Loucy (cell line): ENCODE measurements around the gene NBAS.

ENCODE experiments used
- H2AFZ ChIP-seq: fragments of 200-600 bp; sonication (generic); 2 replicates; pipeline ENCODE4 v1.6.0; 2016; ENCODE audit warnings: antibody characterized with exemption, mild to moderate bottlenecking, low read length, moderate library complexity
- H3F3A ChIP-seq: fragments of 200-600 bp; 2 replicates; pipeline ENCODE4 v1.6.0; 2016; ENCODE audit warnings: antibody characterized with exemption, low read depth, mild to moderate bottlenecking
- H3K27me3 ChIP-seq: fragments of 200-600 bp; sonication (generic); 2 replicates; pipeline ENCODE4 v1.6.1; 2014; ENCODE audit warnings: low read length, mild to moderate bottlenecking; ENCODE audit not compliant: insufficient read depth, poor library complexity, severe bottlenecking
- H3K36me3 ChIP-seq: fragments of 200-600 bp; sonication (generic); 2 replicates; pipeline ENCODE4 v1.6.1; 2016; ENCODE audit warnings: low read length; ENCODE audit not compliant: insufficient read depth
- H3K4me1 ChIP-seq: fragments of 200-600 bp; sonication (generic); 2 replicates; pipeline ENCODE4 v1.5.1; 2014; ENCODE audit warnings: low read length, mild to moderate bottlenecking; ENCODE audit not compliant: insufficient read depth, poor library complexity, severe bottlenecking
- H3K4me2 ChIP-seq: fragments of 200-600 bp; sonication (generic); 2 replicates; pipeline ENCODE4 v1.6.0; 2014; ENCODE audit warnings: antibody characterized with exemption, low read length, low read depth, mild to moderate bottlenecking; ENCODE audit not compliant: poor library complexity, severe bottlenecking
- H3K4me3 ChIP-seq: fragments of 200-600 bp; sonication (generic); 2 replicates; pipeline ENCODE4 v1.5.1; 2014; ENCODE audit warnings: low read length, mild to moderate bottlenecking, mixed read lengths; ENCODE audit not compliant: poor library complexity, severe bottlenecking
- H3K79me2 ChIP-seq: fragments of 200-600 bp; sonication (generic); 2 replicates; pipeline ENCODE4 v1.6.1; 2014; ENCODE audit warnings: low read length; ENCODE audit not compliant: insufficient read depth
- H3K9ac ChIP-seq: fragments of 200-600 bp; sonication (generic); 2 replicates; pipeline ENCODE4 v1.6.0; 2014; ENCODE audit warnings: mild to moderate bottlenecking, low read depth, low read length, moderate library complexity; ENCODE audit not compliant: poor library complexity, severe bottlenecking
- H3K9me2 ChIP-seq: fragments of 200-600 bp; sonication (generic); replicated peaks from 2 replicates; pipeline ENCODE4 v1.6.1; 2016; ENCODE audit warnings: low read depth, low read length, mixed read lengths
- H3K9me3 ChIP-seq: fragments of 200-600 bp; sonication (generic); 2 replicates; pipeline ENCODE4 v1.6.1; 2014; ENCODE audit warnings: mild to moderate bottlenecking, antibody characterized with exemption, low read length, low read depth; ENCODE audit not compliant: insufficient read depth
- H4K20me1 ChIP-seq: fragments of 200-600 bp; sonication (generic); 2 replicates; pipeline ENCODE4 v1.6.0; 2014; ENCODE audit warnings: antibody characterized with exemption, low read length, mild to moderate bottlenecking; ENCODE audit not compliant: insufficient read depth, poor library complexity, severe bottlenecking
- EZH2phosphoT487 ChIP-seq: fragments of 200-600 bp; IDR thresholded peaks from 2 replicates; pipeline ENCODE4 v1.6.1; 2018; ENCODE audit warnings: antibody characterized with exemption, mild to moderate bottlenecking, moderate library complexity, borderline replicate concordance
- TF ChIP-seq, protein P1 (sequence below): fragments of 200-600 bp; sonication (generic); conservative IDR thresholded peaks from 2 replicates; pipeline ENCODE4 v1.5.1; 2014; ENCODE audit warnings: mild to moderate bottlenecking, antibody characterized with exemption, low read length

Gene NBAS

GRCh38 chr2:15169326-15170069 lies 391.6 kb downstream of the NBAS start:
- Histone ChIP-seq H2AFZ (no peak overlapping the region), H3K4me2 (no peak overlapping the region), H3F3A (no peaks in the 10 kb centered on the region), H3K79me2 (no peaks in the 10 kb centered on the region), H3K4me1 (no peaks in the 10 kb centered on the region), H4K20me1 (no peaks in the 10 kb centered on the region), H3K36me3 (peaks cover 25% of the 10 kb centered on the region; the same call in 1 of the 2 replicates), H3K9me2 (no peaks in the 10 kb centered on the region), H3K27me3 (no peaks in the 10 kb centered on the region), H3K4me3 (no peak overlapping the region), H3K9me3 (no peaks in the 10 kb centered on the region), H3K9ac (no peak overlapping the region)
- TF ChIP-seq, protein P1, sequence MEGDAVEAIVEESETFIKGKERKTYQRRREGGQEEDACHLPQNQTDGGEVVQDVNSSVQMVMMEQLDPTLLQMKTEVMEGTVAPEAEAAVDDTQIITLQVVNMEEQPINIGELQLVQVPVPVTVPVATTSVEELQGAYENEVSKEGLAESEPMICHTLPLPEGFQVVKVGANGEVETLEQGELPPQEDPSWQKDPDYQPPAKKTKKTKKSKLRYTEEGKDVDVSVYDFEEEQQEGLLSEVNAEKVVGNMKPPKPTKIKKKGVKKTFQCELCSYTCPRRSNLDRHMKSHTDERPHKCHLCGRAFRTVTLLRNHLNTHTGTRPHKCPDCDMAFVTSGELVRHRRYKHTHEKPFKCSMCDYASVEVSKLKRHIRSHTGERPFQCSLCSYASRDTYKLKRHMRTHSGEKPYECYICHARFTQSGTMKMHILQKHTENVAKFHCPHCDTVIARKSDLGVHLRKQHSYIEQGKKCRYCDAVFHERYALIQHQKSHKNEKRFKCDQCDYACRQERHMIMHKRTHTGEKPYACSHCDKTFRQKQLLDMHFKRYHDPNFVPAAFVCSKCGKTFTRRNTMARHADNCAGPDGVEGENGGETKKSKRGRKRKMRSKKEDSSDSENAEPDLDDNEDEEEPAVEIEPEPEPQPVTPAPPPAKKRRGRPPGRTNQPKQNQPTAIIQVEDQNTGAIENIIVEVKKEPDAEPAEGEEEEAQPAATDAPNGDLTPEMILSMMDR = no peak
- no peak for TF ChIP-seq EZH2phosphoT487

DNA sequence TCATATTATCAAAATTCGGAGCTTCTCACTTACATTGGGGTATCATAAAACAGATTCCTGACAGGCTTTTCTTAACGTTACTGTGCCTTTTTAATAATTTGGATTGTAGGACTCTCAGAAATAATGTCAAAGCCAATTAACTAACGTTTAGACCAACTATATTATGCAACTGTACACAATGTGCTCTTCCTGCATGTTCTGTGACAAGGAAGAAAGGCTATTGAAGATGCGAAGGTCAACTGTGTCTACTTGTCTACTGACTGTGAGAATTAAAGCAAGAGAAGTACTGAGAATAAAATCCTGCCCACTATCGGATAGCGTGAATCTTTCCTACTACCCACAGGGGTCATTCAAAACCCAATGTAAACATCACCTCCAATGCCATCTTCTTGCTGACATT lies 393.0 kb downstream of the NBAS start:
- H3F3A ChIP-seq = no peaks in the 10 kb centered on the region
- H3K4me2 ChIP-seq = no peak overlapping the region
- H3K9ac ChIP-seq = no peak overlapping the region
- no peak overlapping the region for H3K4me3 ChIP-seq
- no peaks in the 10 kb centered on the region for H3K27me3 ChIP-seq
- TF ChIP-seq, protein P1 = no peak
- no peak for TF ChIP-seq EZH2phosphoT487
- no peaks in the 10 kb centered on the region for H3K9me3 ChIP-seq
- no peaks in the 10 kb centered on the region for H3K9me2 ChIP-seq
- no peaks in the 10 kb centered on the region for H3K79me2 ChIP-seq
- H3K36me3 ChIP-seq = peaks cover 25% of the 10 kb centered on the region; the same call in 1 of the 2 replicates
- no peak overlapping the region for H2AFZ ChIP-seq
- no peaks in the 10 kb centered on the region for H4K20me1 ChIP-seq
- no peaks in the 10 kb centered on the region for H3K4me1 ChIP-seq

DNA sequence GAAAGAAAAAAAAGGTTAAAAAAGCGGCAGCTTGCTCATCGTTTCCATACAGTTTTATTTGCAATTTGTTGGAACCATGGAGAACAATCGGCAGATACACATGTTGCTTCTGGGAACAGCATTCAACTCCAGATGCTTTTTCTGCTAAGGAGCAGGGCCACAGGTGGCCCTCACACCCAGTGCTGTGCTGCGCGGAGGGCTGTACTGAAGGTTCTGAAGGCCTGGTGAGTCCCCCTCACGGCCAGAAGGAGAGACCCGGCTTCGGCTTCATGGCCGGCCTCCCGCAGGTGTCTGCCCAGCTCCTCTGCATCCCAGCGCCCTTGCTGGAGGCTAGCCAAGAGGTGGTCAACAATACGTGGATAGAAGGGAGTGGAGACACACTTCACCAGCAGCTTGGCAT lies 394.3 kb downstream of the NBAS start:
- Histone ChIP-seq H3K27me3 (no peaks in the 10 kb centered on the region), H3K9me2 (no peaks in the 10 kb centered on the region), H3K9ac (no peak overlapping the region), H4K20me1 (no peaks in the 10 kb centered on the region), H3F3A (no peaks in the 10 kb centered on the region), H3K36me3 (peaks cover 23% of the 10 kb centered on the region; the same call in 1 of the 2 replicates), H3K79me2 (no peaks in the 10 kb centered on the region), H3K4me1 (no peaks in the 10 kb centered on the region), H2AFZ (no peak overlapping the region), H3K4me2 (no peak overlapping the region), H3K9me3 (no peaks in the 10 kb centered on the region), H3K4me3 (no peak overlapping the region)
- TF ChIP-seq, protein P1 = no peak
- no peak for TF ChIP-seq EZH2phosphoT487
